Measurements from ENCODE around the gene GP5. TPM values are rescaled to one million over a fixed set of nuclear protein-coding genes. Genes with fewer than 3 reads are reported as not detected.

Gene GP5
- total RNA-seq, 3 donors from 2014 or later (not counting 1 experiment from before 2014, with no cell fraction given), result 0.63 to 0.88 (median 0.80) TPM

GRCh38 chr3:194397757-194398312, 1.2 kb downstream of the GP5 start:
- Mint-ChIP-seq H3K4me1 (peaks cover 36 to 44% of the 10 kb centered on the region in 2 donors), H3K36me3 (no peaks in the 10 kb centered on the region), H3K4me3 (peak overlapping the region; percentile 93), H3K27ac (no peak overlapping the region), H3K27me3 (ENCODE audit: low read depth in 2 of 2) (peaks cover 0 to 8% of the 10 kb centered on the region in 2 donors), H3K9me3 (no peaks in the 10 kb centered on the region)
- Histone ChIP-seq H3K36me3 (ENCODE audit: control insufficient read depth, insufficient read depth, low read length) (no peaks in the 10 kb centered on the region), H3K27ac (ENCODE audit: low read length) (no peak overlapping the region), H3K4me1 (ENCODE audit: control insufficient read depth, insufficient read depth, low read length) (peaks cover 18% of the 10 kb centered on the region), H3K9me3 (ENCODE audit: control insufficient read depth, insufficient read depth, low read length) (no peaks in the 10 kb centered on the region), H3K27me3 (ENCODE audit: control insufficient read depth, insufficient read depth, low read length) (peaks cover 3% of the 10 kb centered on the region), H3K4me3 (ENCODE audit: low read length) (peak overlapping the region; percentile 4)
- DNase-seq (peak in 1 of 2 donors; percentile 57), ATAC-seq (peak; percentile 51 to 76 (median 73))
- WGBS (ENCODE audit: insufficient coverage), result 1% methylated on average over 38 of the region's 38 CpGs
- no peak for TF ChIP-seq CTCF (IDR thresholded peaks at IDR 0.05)
- intact Hi-C loops (cut with micrococcal nuclease), result no loop called here

- no peak overlapping the region for H3K27ac ChIP-seq (ENCODE audit: low read length)
- 1% methylated on average over 73 of the region's 73 CpGs for WGBS (ENCODE audit: insufficient coverage)
- ATAC-seq, result peak in 2 of 3 donors; percentile 45 to 48
Observed at GRCh38 chr3:194396859-194397756, 2.0 kb downstream of the GP5 start.

GRCh38 chr3:194396539-194396858, 2.6 kb downstream of the GP5 start:
- ATAC-seq (no peak), DNase-seq (no peak)
- H3K4me1 ChIP-seq (ENCODE audit: control insufficient read depth, insufficient read depth, low read length), result peaks cover 18% of the 10 kb centered on the region
- H3K4me1 Mint-ChIP-seq, result peaks cover 36 to 44% of the 10 kb centered on the region in 2 donors
- H3K9me3 ChIP-seq (ENCODE audit: control insufficient read depth, insufficient read depth, low read length), result no peaks in the 10 kb centered on the region
- peaks cover 0 to 8% of the 10 kb centered on the region in 2 donors for H3K27me3 Mint-ChIP-seq (ENCODE audit: low read depth in 2 of 2)
- 12% methylated on average over 13 of the region's 13 CpGs for WGBS (ENCODE audit: insufficient coverage)
- H3K27ac Mint-ChIP-seq, result no peak overlapping the region
- no peak overlapping the region for H3K27ac ChIP-seq (ENCODE audit: low read length)
- H3K4me3 Mint-ChIP-seq, result peak overlapping the region; percentile 81
- no peak overlapping the region for H3K4me3 ChIP-seq (ENCODE audit: low read length)
- H3K36me3 ChIP-seq (ENCODE audit: control insufficient read depth, insufficient read depth, low read length), result no peaks in the 10 kb centered on the region
- peaks cover 3% of the 10 kb centered on the region for H3K27me3 ChIP-seq (ENCODE audit: control insufficient read depth, insufficient read depth, low read length)
- H3K36me3 Mint-ChIP-seq, result no peaks in the 10 kb centered on the region
- no peaks in the 10 kb centered on the region for H3K9me3 Mint-ChIP-seq
- intact Hi-C loops (cut with micrococcal nuclease), result no loop called here
- TF ChIP-seq CTCF (IDR thresholded peaks at IDR 0.05), result no peak

More at GRCh38 chr3:194396859-194397756, 2.0 kb downstream of the GP5 start:
- H3K36me3 Mint-ChIP-seq, result no peaks in the 10 kb centered on the region
- H3K4me1 Mint-ChIP-seq, result peaks cover 36 to 44% of the 10 kb centered on the region in 2 donors
- H3K27me3 Mint-ChIP-seq (ENCODE audit: low read depth in 2 of 2), result peaks cover 0 to 8% of the 10 kb centered on the region in 2 donors
- no peak overlapping the region for H3K27ac Mint-ChIP-seq
- no peak for TF ChIP-seq CTCF (IDR thresholded peaks at IDR 0.05)
- H3K27me3 ChIP-seq (ENCODE audit: control insufficient read depth, insufficient read depth, low read length), result peaks cover 3% of the 10 kb centered on the region
- intact Hi-C loops (cut with micrococcal nuclease), result no loop called here
- H3K4me3 ChIP-seq (ENCODE audit: low read length), result peak overlapping the region; percentile 4
- H3K4me3 Mint-ChIP-seq, result peak overlapping the region; percentile 93
- peaks cover 18% of the 10 kb centered on the region for H3K4me1 ChIP-seq (ENCODE audit: control insufficient read depth, insufficient read depth, low read length)
- no peaks in the 10 kb centered on the region for H3K36me3 ChIP-seq (ENCODE audit: control insufficient read depth, insufficient read depth, low read length)
- H3K9me3 ChIP-seq (ENCODE audit: control insufficient read depth, insufficient read depth, low read length), result no peaks in the 10 kb centered on the region
- no peaks in the 10 kb centered on the region for H3K9me3 Mint-ChIP-seq
- DNase-seq, result peak in 1 of 2 donors; percentile 65

Data from natural killer cell (primary cell).